MM.1S (cell line): ENCODE measurements around the gene WNT9B.

Experiments
- EZH2 ChIP-seq: fragments of 300-600 bp; sonication (generic); optimal IDR thresholded peaks from 2 replicates; pipeline ENCODE3; 2017; ENCODE audit warnings: low read depth, mild to moderate bottlenecking, antibody characterized with exemption, low read length, mixed read lengths
- EZH2phosphoT487 ChIP-seq: fragments of 300-600 bp; sonication (generic); IDR thresholded peaks from 2 replicates; pipeline ENCODE4 v1.6.1; 2018; ENCODE audit warnings: antibody characterized with exemption, low read length
- TF ChIP-seq, protein P1 (sequence below): fragments of 300-600 bp; sonication (generic); IDR thresholded peaks from 2 replicates; pipeline ENCODE4 v1.5.1; 2016; ENCODE audit warnings: antibody characterized with exemption, low read length, mixed read lengths

DNA sequence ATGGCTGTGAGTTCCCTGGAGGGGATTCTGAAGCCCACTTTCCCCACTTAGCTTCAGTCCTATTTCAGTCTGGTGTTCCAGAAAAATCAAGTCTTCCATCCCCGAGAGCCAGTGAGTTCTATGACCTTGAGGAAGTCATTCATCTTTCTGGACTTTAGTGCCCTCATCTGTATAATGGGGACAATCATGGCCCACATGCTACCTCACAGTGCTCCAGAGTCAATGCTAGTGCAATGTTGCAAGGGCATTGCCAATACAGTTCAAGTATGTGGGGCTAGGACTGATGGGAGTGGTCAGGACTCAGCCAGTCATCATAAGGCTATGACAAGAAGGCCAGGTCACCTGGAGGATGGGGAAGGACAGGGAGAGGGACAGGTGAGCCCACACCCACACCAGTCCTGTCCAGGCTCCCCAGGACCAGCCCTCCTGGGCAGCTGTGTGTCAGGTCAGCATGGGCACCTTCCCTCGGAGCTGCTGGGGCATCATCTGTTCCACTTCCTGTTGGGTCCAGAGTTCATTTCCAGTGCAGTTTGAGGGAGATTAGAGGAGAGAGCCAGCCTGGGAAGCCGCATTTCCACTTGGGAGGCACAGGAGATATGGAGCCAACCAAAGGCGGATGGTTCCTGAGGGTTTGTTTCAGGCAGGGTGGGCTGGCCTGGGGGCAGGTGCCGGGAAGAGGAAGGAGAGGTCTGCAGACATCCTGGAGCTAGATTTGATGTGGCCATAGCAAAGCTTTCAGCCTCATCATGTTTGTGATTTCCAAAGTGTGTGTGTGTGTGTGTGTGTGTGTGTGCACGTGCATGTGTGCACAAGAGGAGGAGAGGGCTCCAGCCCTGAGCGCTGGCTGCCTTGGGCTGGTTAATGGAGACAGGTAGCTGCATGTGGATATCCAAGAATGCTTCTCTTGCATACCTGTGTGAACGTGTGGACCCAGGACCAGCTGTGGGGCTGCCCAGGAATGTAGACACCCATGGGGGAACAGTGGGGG lies 3.9 kb upstream of the WNT9B start:
- TF ChIP-seq, protein P1, sequence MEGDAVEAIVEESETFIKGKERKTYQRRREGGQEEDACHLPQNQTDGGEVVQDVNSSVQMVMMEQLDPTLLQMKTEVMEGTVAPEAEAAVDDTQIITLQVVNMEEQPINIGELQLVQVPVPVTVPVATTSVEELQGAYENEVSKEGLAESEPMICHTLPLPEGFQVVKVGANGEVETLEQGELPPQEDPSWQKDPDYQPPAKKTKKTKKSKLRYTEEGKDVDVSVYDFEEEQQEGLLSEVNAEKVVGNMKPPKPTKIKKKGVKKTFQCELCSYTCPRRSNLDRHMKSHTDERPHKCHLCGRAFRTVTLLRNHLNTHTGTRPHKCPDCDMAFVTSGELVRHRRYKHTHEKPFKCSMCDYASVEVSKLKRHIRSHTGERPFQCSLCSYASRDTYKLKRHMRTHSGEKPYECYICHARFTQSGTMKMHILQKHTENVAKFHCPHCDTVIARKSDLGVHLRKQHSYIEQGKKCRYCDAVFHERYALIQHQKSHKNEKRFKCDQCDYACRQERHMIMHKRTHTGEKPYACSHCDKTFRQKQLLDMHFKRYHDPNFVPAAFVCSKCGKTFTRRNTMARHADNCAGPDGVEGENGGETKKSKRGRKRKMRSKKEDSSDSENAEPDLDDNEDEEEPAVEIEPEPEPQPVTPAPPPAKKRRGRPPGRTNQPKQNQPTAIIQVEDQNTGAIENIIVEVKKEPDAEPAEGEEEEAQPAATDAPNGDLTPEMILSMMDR = no peak
- TF ChIP-seq EZH2 = no peak
- no peak for TF ChIP-seq EZH2phosphoT487
